Cardiac muscle cell (in vitro differentiated cells and primary cell): ENCODE results near the gene SIDT1. TPM values are rescaled to one million over a fixed set of nuclear protein-coding genes. Genes with fewer than 3 reads are reported as not detected.

Source experiments
- DNase-seq, 2 donors: peaks; one replicate each; pipeline versions ENCODE4 v3.0.0 to v3.0.0-alpha.2; 2010 to 2017; ENCODE audit warnings: low read depth in 1 of 2, low spot score in 1 of 2
- H3K27ac ChIP-seq: fragments of 200-600 bp; sonication (generic); 2 replicates; pipeline ENCODE4 v1.5.1; 2016
- H3K27me3 ChIP-seq: fragments of 200-600 bp; sonication (generic); 2 replicates; pipeline ENCODE4 v1.6.0; 2016; ENCODE audit warnings: control low read depth
- H3K36me3 ChIP-seq: fragments of 200-600 bp; sonication (generic); 2 replicates; pipeline ENCODE4 v1.5.1; 2016; ENCODE audit warnings: control low read depth
- H3K4me1 ChIP-seq: fragments of 200-600 bp; sonication (generic); 2 replicates; pipeline ENCODE4 v1.8.1; 2017; ENCODE audit warnings: low read depth, mild to moderate bottlenecking, mixed run types
- H3K4me3 ChIP-seq: fragments of 200-600 bp; sonication (generic); 2 replicates; pipeline ENCODE4 v1.5.1; 2016; ENCODE audit warnings: mild to moderate bottlenecking
- H3K9me3 ChIP-seq: fragments of 200-600 bp; sonication (generic); 2 replicates; pipeline ENCODE4 v1.5.1; 2017; ENCODE audit warnings: low read depth, mild to moderate bottlenecking, control low read depth
- polyA plus RNA-seq: library from polyadenylated mRNA; unstranded; fragments of >200 nt; fragmentation: Nextera tagmentation; extraction: Ambion mirVana; gene quantifications from 2 replicates; pipeline ENCODE4 v1.2.1, GENCODE V29; 2016
- total RNA-seq: library from RNA; depleted of rRNA; stranded (reverse); fragments of >200 nt; gene quantifications from 2 replicates; pipeline ENCODE4 v1.2.3, GENCODE V29; 2016
- TF ChIP-seq, protein P1 (sequence below): IDR thresholded peaks from 2 replicates; pipeline ENCODE4 v1.5.1; 2012; ENCODE audit warnings: low read depth, mild to moderate bottlenecking, low read length

The SIDT1 gene
- total and polyA plus RNA-seq, 2 experiments from 2014 or later, result 0.32 TPM; not detected in 1

DNA sequence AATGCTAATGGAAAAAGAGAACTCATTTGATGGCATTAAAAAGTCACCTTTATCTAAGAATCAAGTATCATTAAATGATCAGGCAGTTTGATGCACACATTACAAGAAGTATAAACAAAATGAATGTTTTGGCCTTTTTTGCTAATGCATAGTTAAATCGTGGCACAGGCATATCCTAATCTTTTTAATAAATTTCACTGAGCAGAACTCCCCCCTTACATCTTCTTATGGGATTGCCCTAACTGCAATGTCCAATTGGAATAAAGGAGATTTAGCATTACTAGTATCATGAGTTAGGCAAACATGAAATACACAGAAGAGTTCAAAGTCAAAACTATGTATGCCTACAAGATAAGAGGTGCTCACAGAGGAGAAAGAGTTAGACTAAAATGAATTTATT lies 131.4 kb downstream of the SIDT1 start:
- H3K4me1 ChIP-seq, result no peaks in the 10 kb centered on the region
- no peak for DNase-seq
- H3K4me3 ChIP-seq, result no peak overlapping the region
- TF ChIP-seq, protein P1, sequence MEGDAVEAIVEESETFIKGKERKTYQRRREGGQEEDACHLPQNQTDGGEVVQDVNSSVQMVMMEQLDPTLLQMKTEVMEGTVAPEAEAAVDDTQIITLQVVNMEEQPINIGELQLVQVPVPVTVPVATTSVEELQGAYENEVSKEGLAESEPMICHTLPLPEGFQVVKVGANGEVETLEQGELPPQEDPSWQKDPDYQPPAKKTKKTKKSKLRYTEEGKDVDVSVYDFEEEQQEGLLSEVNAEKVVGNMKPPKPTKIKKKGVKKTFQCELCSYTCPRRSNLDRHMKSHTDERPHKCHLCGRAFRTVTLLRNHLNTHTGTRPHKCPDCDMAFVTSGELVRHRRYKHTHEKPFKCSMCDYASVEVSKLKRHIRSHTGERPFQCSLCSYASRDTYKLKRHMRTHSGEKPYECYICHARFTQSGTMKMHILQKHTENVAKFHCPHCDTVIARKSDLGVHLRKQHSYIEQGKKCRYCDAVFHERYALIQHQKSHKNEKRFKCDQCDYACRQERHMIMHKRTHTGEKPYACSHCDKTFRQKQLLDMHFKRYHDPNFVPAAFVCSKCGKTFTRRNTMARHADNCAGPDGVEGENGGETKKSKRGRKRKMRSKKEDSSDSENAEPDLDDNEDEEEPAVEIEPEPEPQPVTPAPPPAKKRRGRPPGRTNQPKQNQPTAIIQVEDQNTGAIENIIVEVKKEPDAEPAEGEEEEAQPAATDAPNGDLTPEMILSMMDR, result no peak
- peaks cover 16% of the 10 kb centered on the region for H3K36me3 ChIP-seq
- H3K27ac ChIP-seq, result no peak overlapping the region
- no peaks in the 10 kb centered on the region for H3K27me3 ChIP-seq
- no peaks in the 10 kb centered on the region for H3K9me3 ChIP-seq

DNA sequence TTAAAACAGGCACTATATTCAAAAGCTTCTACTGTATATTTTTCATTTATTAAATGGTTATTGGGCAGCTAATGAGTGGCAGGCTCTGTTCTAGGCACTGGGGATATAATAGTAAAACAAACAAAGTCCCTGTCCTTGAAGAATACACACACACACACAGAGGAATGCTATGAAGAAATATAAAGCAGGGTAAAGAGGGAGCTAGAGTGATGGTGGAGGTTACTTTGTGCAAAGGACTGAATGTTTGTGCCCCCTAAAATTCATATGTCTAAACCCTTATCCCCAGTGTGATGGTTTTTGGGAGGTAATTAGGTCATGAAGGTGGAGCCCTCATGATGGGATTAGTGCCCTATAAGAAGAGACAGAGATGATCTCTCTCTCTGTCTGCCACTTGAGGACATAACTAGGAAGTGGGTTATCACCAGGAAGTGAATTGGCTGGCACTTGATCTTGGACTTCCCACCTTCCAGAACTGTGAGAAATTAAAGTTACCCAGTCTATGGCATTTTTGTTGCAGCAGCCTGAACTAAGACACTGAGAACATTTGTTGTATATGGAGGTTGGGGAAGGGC lies 132.3 kb downstream of the SIDT1 start:
- H3K9me3 ChIP-seq, result no peaks in the 10 kb centered on the region
- no peak overlapping the region for H3K4me3 ChIP-seq
- no peak for DNase-seq
- no peaks in the 10 kb centered on the region for H3K27me3 ChIP-seq
- no peak overlapping the region for H3K27ac ChIP-seq
- peaks cover 10% of the 10 kb centered on the region for H3K36me3 ChIP-seq
- no peaks in the 10 kb centered on the region for H3K4me1 ChIP-seq
- TF ChIP-seq, protein P1, result no peak

DNA sequence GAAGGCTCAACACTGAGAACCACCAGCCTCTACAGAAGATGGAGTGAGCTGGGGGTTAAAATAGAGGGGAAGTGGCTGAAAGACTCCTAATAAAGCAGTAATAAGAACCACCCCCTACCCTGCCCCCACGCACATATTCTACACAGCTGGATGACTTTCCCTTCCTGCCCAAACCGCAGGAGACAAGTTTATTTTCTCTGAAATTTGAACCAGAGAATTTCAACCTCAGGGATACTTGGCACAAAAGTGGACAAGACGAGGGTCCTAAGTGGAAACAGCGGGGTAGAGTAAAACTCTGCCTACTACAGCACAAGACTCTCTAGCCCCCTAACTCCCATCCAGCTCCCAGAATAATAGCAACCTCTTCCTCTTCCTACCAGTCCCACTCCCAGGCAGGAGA lies 135.7 kb downstream of the SIDT1 start:
- no peak overlapping the region for H3K4me3 ChIP-seq
- H3K36me3 ChIP-seq, result peaks cover 12% of the 10 kb centered on the region
- no peaks in the 10 kb centered on the region for H3K4me1 ChIP-seq
- H3K27me3 ChIP-seq, result no peaks in the 10 kb centered on the region
- H3K9me3 ChIP-seq, result no peaks in the 10 kb centered on the region
- DNase-seq, result peak in 1 of 2 donors; percentile 49
- TF ChIP-seq, protein P1, result no peak
- no peak overlapping the region for H3K27ac ChIP-seq

DNA sequence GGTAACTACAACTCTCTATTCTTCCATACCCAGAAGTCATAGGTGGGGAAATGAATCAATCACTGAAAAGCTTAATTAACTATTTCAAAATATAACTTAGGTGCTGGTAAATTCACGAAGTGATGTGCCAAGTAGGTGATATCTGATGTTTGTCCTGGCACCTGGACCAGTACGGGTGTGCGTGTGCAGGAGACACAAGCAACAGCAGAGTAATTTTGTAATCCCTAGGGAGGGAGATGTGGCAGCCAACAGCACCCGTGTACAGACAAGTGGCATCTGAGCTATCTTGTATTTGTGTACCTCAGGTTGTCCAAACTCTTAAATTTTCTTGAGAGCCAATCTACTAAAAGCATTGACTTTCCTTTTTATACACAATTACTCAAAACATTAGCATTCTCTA lies 141.2 kb downstream of the SIDT1 start:
- Histone ChIP-seq H3K27me3 (no peaks in the 10 kb centered on the region), H3K4me1 (no peaks in the 10 kb centered on the region), H3K4me3 (no peak overlapping the region), H3K9me3 (no peaks in the 10 kb centered on the region), H3K27ac (no peak overlapping the region), H3K36me3 (peaks cover 10% of the 10 kb centered on the region)
- DNase-seq, result no peak
- TF ChIP-seq, protein P1, result no peak

DNA sequence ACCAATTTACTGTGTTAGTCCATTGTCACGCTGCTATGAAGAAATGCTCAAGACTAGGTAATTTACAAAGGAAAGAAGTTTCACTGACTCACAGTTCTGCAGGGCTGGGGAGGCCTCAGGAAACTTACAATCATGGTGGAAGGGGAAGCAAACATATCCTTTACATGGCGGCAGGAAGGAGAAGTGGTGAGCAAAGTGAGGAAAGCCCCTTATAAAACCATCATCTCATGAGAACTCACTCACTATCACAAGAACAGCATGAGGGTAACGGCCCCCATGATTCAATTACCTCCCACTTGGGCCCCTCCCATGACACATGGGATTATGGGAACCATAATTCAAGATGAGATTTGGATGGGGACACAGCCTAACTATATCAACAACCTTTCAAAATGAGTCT lies 143.9 kb downstream of the SIDT1 start:
- H3K4me1 ChIP-seq, result no peaks in the 10 kb centered on the region
- H3K27me3 ChIP-seq, result no peaks in the 10 kb centered on the region
- no peak overlapping the region for H3K4me3 ChIP-seq
- H3K27ac ChIP-seq, result no peak overlapping the region
- H3K36me3 ChIP-seq, result peaks cover 10% of the 10 kb centered on the region
- H3K9me3 ChIP-seq, result no peaks in the 10 kb centered on the region
- TF ChIP-seq, protein P1, result no peak
- no peak for DNase-seq
